GM12865 (cell line): ENCODE data around the gene PHF11.

Experiments
- DNase-seq: peaks from one replicate; pipeline ENCODE4 v3.0.0; 2010; ENCODE audit warnings: low read depth
- H3K4me3 ChIP-seq: 2 replicates; pipeline ENCODE4 v1.5.1; 2011; ENCODE audit warnings: mild to moderate bottlenecking, low read depth, low read length, control low read depth
- CTCF ChIP-seq: IDR thresholded peaks from 2 replicates; pipeline ENCODE4 v1.5.1; 2011; ENCODE audit warnings: low read length, control low read depth, low read depth, inconsistent platforms; ENCODE audit not compliant: insufficient read depth; ENCODE audit errors: missing control alignments

Gene PHF11

GRCh38 chr13:49464621-49465325 lies 31.0 kb upstream of the PHF11 start:
- DNase-seq, result no peak
- TF ChIP-seq CTCF, result no peak
- no peak overlapping the region for H3K4me3 ChIP-seq

- no peak overlapping the region for H3K4me3 ChIP-seq
- DNase-seq, result no peak
Observed at GRCh38 chr13:49466292-49466838, 29.4 kb upstream of the PHF11 start.

GRCh38 chr13:49472186-49472585 lies 23.6 kb upstream of the PHF11 start:
- TF ChIP-seq CTCF, result no peak
- H3K4me3 ChIP-seq, result no peak overlapping the region
- no peak for DNase-seq

More at GRCh38 chr13:49466292-49466838, 29.4 kb upstream of the PHF11 start:
- no peak for TF ChIP-seq CTCF

GRCh38 chr13:49476529-49476928 lies 19.2 kb upstream of the PHF11 start:
- no peak overlapping the region for H3K4me3 ChIP-seq
- no peak for TF ChIP-seq CTCF
- DNase-seq, result no peak

GRCh38 chr13:49481788-49482187 lies 14.0 kb upstream of the PHF11 start:
- no peak for TF ChIP-seq CTCF
- no peak for DNase-seq
- no peak overlapping the region for H3K4me3 ChIP-seq

- no peak overlapping the region for H3K4me3 ChIP-seq
- no peak for TF ChIP-seq CTCF
- DNase-seq, result no peak
Observed at GRCh38 chr13:49488563-49488962, 7.2 kb upstream of the PHF11 start.

- peak overlapping the region; percentile 60 for H3K4me3 ChIP-seq
Observed at GRCh38 chr13:49494645-49495044, 1.1 kb upstream of the PHF11 start.

GRCh38 chr13:49496837-49497236 lies 1.1 kb downstream of the PHF11 start:
- DNase-seq, result peak; percentile 10
- H3K4me3 ChIP-seq, result peak overlapping the region; percentile 60

More at GRCh38 chr13:49494645-49495044, 1.1 kb upstream of the PHF11 start:
- DNase-seq, result no peak
- TF ChIP-seq CTCF, result no peak
